ENCODE results near the gene IRX3.
A peak's percentile ranks its signal among the peaks of the same experiment; 100 is the strongest.

Gene IRX3

GRCh38 chr16:54286366-54287130 lies at the start of gene IRX3:
TSS of gene IRX3 (minus strand) at chr16:54286787. CDS start at chr16:54286050, 737 bp downstream.
- peak; percentile 40 for DNase-seq

GRCh38 chr16:54335230-54335629 lies 48.6 kb upstream of the IRX3 start:
- DNase-seq = no peak

GRCh38 chr16:54334208-54334607 lies 47.6 kb upstream of the IRX3 start:
- DNase-seq = no peak

GRCh38 chr16:54331241-54332002 lies 44.8 kb upstream of the IRX3 start:
- DNase-seq = no peak

- no peak for DNase-seq
These were observed 41.0 kb upstream of the IRX3 start for GRCh38 chr16:54327609-54328008.

DNA sequence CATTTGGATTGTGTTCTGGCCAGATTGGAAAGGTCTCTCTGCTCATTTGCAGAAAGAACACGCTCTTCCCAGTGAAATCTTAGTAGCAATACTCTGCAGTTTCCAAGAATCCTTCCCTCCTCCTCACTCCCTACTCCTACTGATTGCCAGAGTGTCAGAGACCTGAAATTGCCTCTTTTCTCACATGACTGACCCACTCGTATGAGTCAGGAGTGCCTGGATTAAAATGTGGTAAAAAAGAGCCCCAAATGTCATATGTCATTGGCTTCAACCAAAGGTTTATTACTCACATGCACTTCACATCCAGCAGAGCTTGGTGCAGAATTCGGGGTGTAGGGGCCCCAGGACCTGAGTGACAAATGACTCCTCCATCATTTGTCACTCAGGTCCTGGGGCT lies 39.7 kb upstream of the IRX3 start:
- no peak for DNase-seq

DNA sequence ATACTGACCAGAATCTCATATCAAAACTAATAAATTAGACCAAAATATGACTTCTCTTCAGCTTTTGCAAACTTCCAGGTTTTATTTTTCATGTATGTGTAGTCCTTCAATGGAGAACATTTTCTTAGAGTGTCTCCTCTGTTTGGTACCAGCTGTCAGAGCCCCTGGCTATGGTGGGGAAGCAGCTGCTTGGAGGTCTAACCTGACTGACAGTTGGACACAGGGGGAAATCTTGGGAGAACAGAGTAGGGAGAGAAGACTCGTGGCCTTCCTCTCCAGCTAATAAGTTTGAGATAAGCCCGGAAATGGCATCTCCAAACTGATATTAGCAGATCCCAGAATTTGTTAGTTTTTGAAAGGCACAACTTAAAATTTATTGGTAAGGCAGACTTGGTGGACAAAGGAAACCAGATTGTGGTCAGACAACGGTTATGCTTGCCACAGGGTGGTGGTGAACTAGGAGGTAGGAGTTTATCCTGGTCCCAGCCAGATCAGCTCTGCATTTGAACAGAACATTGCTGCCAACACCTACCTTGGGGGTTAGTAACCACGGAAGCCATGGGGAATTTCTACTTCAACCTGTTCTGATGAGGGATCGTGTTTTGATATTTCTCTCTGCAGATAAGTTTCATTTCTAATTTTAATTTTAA lies 39.2 kb upstream of the IRX3 start:
- no peak for DNase-seq

DNA sequence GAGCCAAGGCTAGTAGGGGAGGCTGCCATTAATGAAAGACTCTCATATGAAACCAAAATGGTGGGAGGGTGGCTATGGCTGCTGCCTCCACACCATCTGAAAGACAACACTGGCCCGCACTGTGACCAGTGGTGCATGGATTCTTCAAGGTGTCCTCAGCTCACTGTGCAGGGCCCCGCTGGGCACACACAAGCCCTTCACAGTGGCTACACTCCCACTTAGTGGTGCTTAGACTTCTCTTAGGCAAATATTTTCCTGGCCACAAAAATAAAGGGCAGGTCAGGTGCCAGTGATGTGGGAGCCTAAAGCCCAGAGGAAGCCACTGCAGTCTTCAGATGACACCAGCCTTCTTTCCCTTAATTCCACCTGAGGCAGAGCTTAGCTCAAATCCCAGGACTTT lies 38.1 kb upstream of the IRX3 start:
- no peak for DNase-seq

- no peak for DNase-seq
These were observed 34.2 kb upstream of the IRX3 start for GRCh38 chr16:54320697-54321340.

DNA sequence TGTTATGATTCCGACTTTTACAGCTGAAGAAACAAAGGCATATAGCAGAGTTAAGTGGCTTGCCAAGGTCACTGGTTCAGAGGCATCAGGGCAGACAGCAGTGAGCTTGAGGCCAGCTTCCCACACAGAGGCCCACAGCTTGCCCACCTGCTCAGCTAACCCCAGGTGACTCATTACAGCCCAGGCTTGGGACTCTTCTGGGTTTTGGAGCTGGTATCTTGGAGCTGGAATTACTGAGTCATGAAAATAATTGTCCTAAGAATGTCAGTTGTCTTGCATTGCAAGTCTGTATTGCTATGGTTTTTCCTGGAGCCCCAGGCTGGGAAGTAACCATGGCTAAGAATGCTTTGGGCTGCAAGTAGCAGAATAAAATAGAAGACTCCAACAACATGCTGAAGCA lies 32.4 kb upstream of the IRX3 start:
- no peak for DNase-seq

DNA sequence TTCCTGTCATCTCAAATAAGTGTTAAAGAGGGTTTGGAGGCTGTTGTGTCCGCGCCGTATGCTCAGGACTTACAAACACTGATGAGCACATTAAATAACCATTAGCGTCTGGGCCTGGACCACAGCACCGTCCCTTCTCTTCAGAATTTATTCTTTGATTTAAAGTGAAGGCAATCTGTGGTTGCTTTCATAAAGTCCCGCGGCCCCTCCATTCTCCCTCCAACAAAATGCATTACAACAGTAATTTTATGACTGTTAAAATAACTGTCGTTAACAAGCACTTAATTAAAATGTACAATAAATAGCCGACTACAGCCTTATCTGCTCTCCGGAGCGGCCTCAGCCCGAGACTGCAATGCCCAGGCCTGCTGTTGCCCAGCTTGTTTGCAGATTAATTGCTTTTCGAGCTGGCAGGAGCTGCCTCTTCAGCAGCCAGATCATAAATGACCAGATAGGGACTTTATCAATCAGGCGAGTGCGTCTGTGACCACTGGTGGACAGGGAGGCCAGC lies 30.6 kb upstream of the IRX3 start:
- DNase-seq = no peak

DNA sequence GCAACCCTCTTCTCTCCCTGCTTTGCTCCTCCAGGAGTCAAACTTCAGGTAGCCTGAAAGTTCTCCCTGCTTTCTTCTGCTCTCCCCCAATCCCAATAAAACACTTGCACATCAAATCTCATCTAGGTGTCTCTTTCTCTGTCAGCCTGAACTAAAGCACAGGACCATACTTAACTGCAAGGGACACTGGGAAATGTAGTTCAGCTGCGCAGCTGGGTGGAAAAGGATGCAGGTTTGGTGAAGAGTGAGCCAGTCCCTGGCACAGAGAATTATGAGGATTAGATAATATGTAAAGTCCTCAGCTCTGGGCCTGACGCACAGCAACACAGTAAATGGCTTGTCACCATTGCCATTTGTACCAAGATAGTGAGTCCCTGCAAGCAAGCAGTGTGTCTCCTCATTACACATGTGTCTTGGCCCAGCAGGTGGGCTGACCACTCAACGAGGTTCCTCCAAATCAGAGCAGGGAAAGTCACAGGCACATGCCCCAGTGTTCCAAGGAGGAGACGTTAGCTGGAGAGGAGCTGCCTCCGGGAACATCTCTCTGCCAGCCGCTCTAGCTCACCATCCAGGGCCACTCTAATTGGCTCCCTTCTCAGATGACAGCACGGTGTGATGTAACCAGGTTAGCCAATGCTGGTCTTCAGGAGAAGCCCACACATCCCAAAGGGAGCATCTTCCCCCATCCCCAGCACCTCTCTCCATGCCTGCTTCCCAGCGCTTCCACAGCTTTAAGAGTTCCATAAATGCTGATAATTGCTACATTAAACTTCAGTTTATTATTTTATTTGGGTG lies 29.7 kb upstream of the IRX3 start:
- DNase-seq = no peak

GRCh38 chr16:54313789-54314188 lies 27.2 kb upstream of the IRX3 start:
- DNase-seq = no peak

- DNase-seq = no peak
These were observed 26.0 kb upstream of the IRX3 start for GRCh38 chr16:54312502-54312991.

GRCh38 chr16:54309341-54309740 lies 22.8 kb upstream of the IRX3 start:
- no peak for DNase-seq

GRCh38 chr16:54305080-54305479 lies 18.5 kb upstream of the IRX3 start:
- DNase-seq = no peak

GRCh38 chr16:54303613-54304012 lies 17.0 kb upstream of the IRX3 start:
- DNase-seq = no peak

GRCh38 chr16:54297154-54297553 lies 10.6 kb upstream of the IRX3 start:
- no peak for DNase-seq

- no peak for DNase-seq
These were observed 10.0 kb upstream of the IRX3 start for GRCh38 chr16:54296543-54296942.

DNA sequence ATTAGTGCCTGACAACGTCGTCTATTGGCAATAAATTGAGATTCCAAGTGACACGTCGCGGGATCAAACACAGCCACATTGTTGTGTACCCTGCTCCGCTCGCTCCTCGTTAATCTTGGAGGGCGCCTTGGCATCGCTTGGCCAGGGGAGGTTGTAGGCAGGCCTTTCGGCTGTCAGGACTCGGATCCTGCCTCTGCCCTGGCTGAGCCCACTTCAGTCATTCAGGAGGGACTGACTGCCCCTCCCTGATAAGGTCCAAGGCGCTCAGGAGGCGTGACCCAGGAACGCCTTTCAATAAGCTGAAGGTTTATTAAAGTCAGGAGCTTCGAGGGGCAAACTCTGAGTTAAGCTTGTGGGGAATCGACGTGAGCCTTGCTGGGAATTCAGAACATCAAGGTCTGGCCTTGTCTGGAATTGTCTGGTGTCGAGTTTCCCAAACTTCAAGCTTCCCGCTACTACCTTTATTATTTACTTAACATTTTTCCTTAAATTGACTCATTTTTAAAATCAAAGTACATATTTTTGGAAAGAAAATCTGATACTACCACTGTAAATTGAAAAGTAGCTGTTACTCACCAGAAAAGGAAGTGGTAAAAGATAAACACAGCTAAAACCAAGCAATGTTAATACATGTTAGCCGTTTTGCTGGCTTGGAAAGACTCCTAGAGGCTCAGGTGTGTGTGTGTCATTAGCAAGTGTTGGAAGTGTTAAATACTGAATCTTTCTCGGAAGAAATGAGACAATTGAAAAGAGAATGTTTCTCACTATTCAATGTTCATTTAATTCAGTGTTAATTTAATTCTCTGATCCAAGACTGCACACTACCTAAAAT lies 5.3 kb upstream of the IRX3 start:
- no peak for DNase-seq
